CD14-positive monocyte (primary cell): ENCODE data around the gene PIGL. TPM values are rescaled to one million over a fixed set of nuclear protein-coding genes. Genes with fewer than 3 reads are reported as not detected.
A peak's percentile ranks its signal among the peaks of the same experiment; 100 is the strongest.
"Not testable (repeated sequence)": the region's sequence is repeated elsewhere in the genome, so short reads cannot be mapped to it uniquely, and the experiment has no call there.

Source experiments
- DNase-seq, 3 donors: peaks; one replicate each; pipeline ENCODE4 v3.0.0-alpha.2; 2011 to 2022
- H2AFZ ChIP-seq: 2 replicates; pipeline ENCODE4 v1.6.0; 2012; ENCODE audit warnings: mild to moderate bottlenecking, low read depth, low read length, inconsistent platforms; ENCODE audit not compliant: insufficient read depth, poor library complexity, severe bottlenecking
- H3K27ac ChIP-seq, 2 donors: 1 replicate in 1 of 2; 2 replicates in 1 of 2; pipeline ENCODE4 v1.5.1; 2012 to 2013; ENCODE audit warnings: low read length in 2 of 2, control low read depth in 1 of 2, inconsistent platforms in 1 of 2, low read depth in 1 of 2, mild to moderate bottlenecking in 1 of 2
- H3K27me3 ChIP-seq, 2 donors: one replicate each; pipeline versions ENCODE4 v1.6.0 to v1.6.1; 2011 to 2013; ENCODE audit warnings: low read length in 2 of 2; ENCODE audit not compliant: control insufficient read depth in 2 of 2, insufficient read depth in 2 of 2
- H3K36me3 ChIP-seq, 2 donors: replicated peaks in 1 of 2; 1 replicate in 1 of 2; 2 replicates in 1 of 2; pipeline versions ENCODE4 v1.5.1 to v1.6.1; 2012 to 2013; ENCODE audit warnings: low read length in 2 of 2, control low read depth in 1 of 2, inconsistent platforms in 1 of 2, mild to moderate bottlenecking in 1 of 2; ENCODE audit not compliant: insufficient read depth in 2 of 2, control insufficient read depth in 1 of 2
- H3K4me1 ChIP-seq, 2 donors: 1 replicate in 1 of 2; 2 replicates in 1 of 2; pipeline versions ENCODE4 v1.5.1 to v1.6.1; 2012 to 2013; ENCODE audit warnings: low read length in 2 of 2, control low read depth in 1 of 2, inconsistent platforms in 1 of 2, mild to moderate bottlenecking in 1 of 2, moderate library complexity in 1 of 2; ENCODE audit not compliant: insufficient read depth in 2 of 2, control insufficient read depth in 1 of 2
- H3K4me2 ChIP-seq: replicated peaks from 2 replicates; pipeline ENCODE3; 2012; ENCODE audit warnings: low read length, moderate library complexity, mild to moderate bottlenecking; ENCODE audit not compliant: poor library complexity, severe bottlenecking; ENCODE audit errors: extremely low read depth
- H3K4me3 ChIP-seq, 3 experiments: fragments of 200-600 bp in 1 of 3; sonication (generic) in 1 of 3; replicated peaks in 1 of 3; 1 replicate in 2 of 3; 2 replicates in 1 of 3; pipeline ENCODE4 v1.5.1; 2011 to 2013; ENCODE audit warnings: low read length in 3 of 3, mild to moderate bottlenecking in 3 of 3, control low read depth in 2 of 3, low read depth in 2 of 3, inconsistent platforms in 1 of 3, moderate library complexity in 1 of 3
- H3K79me2 ChIP-seq: 2 replicates; pipeline ENCODE4 v1.6.0; 2012; ENCODE audit warnings: mild to moderate bottlenecking, control low read depth, inconsistent platforms, low read length, moderate library complexity; ENCODE audit not compliant: insufficient read depth
- H3K9ac ChIP-seq: 2 replicates; pipeline ENCODE4 v1.6.0; 2017; ENCODE audit warnings: low read length, mild to moderate bottlenecking; ENCODE audit not compliant: insufficient read depth, poor library complexity, severe bottlenecking
- H3K9me3 ChIP-seq, 2 donors: replicated peaks in 1 of 2; 1 replicate in 1 of 2; 2 replicates in 1 of 2; pipeline versions ENCODE4 v1.5.1 to v1.6.1; 2012 to 2013; ENCODE audit warnings: low read length in 2 of 2, control low read depth in 1 of 2; ENCODE audit not compliant: control insufficient read depth in 1 of 2, insufficient read depth in 1 of 2
- H4K20me1 ChIP-seq: 2 replicates; pipeline ENCODE4 v1.6.0; 2012; ENCODE audit warnings: mild to moderate bottlenecking, low read length, control low read depth, moderate library complexity; ENCODE audit not compliant: insufficient read depth
- H3K27ac Mint-ChIP-seq, 7 donors: one replicate each; pipeline ENCODE4 v1.8.0; 2020; ENCODE audit warnings: mild to moderate bottlenecking in 7 of 7, mixed read lengths in 7 of 7, moderate library complexity in 6 of 7, inconsistent platforms in 2 of 7
- H3K27me3 Mint-ChIP-seq, 3 donors: one replicate each; pipeline ENCODE4 v1.8.0; 2021 to 2022; ENCODE audit warnings: low read depth in 3 of 3, mild to moderate bottlenecking in 3 of 3, mixed read lengths in 3 of 3, moderate library complexity in 3 of 3, inconsistent platforms in 1 of 3
- H3K36me3 Mint-ChIP-seq, 2 donors: one replicate each; pipeline ENCODE4 v1.8.0; 2020; ENCODE audit warnings: mixed read lengths in 2 of 2, inconsistent platforms in 1 of 2, mild to moderate bottlenecking in 1 of 2
- H3K4me1 Mint-ChIP-seq: one replicate; pipeline ENCODE4 v1.8.0; 2020; ENCODE audit warnings: mild to moderate bottlenecking, mixed read lengths
- H3K4me3 Mint-ChIP-seq, 2 donors: one replicate each; pipeline ENCODE4 v1.8.0; 2020; ENCODE audit warnings: mild to moderate bottlenecking in 2 of 2, mixed read lengths in 2 of 2, moderate library complexity in 1 of 2
- H3K9me3 Mint-ChIP-seq, 7 donors: one replicate each; pipeline ENCODE4 v1.8.0; 2020 to 2022; ENCODE audit warnings: mixed read lengths in 7 of 7, mild to moderate bottlenecking in 6 of 7, moderate library complexity in 6 of 7, inconsistent platforms in 2 of 7
- WGBS: methylation state at CpG from one replicate; pipeline ENCODE4 v1.1.5; 2013; ENCODE audit warnings: missing lambda C conversion rate; ENCODE audit not compliant: insufficient coverage; 5-methylcytosine and 5-hydroxymethylcytosine counted together
- intact Hi-C, 2 donors: fragments of 100-400 bp; cut with micrococcal nuclease; formaldehyde crosslinking; loops; one replicate each; pipeline versions ENCODE4 v1.15.0 to v1.15.1; 2023
- polyA plus RNA-seq, 3 donors: library from polyadenylated mRNA; depleted of rRNA in 1 of 3; unstranded in 2 of 3; stranded (reverse) in 1 of 3; fragments of 300-500 nt in 2 of 3; fragments of >200 nt in 1 of 3; fragmentation: Illumina TruSeq in 2 of 3; gene quantifications; 1 replicate in 2 of 3; 2 replicates in 1 of 3; pipeline ENCODE4 v1.2.3, GENCODE V29; 2012 to 2021

The PIGL gene
- polyA plus RNA-seq, 3 donors, result 3.6 to 44.2 (median 4.0) TPM

DNA sequence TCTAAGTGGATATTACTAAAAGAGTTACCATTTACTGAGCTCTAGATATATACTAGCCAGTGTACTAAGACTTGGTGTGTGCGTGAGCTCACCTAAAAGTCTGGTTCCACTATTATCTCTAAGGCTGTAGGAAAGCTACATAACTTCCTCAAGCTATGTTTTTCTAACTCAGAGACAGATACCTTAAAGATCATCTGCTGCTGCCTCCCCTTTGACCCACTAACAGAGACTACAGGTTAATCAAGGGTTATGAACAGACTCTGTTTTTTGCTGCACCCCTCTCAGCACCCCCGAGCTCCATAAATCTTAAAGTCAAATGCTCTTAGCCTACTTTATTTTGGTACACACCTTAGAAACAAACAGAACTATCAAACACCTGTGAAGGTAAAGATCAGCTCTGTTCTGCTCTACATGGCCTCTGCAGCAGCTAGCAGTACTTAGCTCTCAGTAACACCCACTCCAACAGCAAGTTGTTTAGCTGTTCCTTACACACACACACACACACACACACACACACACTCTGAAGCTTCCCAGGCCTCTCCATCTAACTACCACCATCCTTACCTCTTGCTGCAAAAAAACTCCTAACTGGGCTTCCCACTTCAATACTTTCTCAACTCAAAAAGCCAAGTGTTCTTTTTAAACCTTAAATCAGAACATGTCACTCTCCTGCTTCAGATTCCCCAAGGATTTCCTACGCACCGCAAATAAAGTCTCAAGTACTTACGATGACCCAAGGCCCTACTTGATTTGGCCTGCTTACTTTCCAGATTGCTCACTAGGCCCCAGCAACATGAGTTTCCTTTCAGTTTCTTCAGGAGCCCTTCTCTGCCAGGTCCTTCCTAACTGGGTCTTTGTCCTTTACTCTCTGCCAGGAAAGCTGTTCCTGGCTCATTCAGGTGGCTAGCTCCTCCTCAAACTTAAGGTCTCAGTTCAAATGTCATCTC lies 14.2 kb upstream of the PIGL start:
- peaks cover 3 to 13% of the 10 kb centered on the region in 2 donors for H3K36me3 Mint-ChIP-seq
- H4K20me1 ChIP-seq, result peaks cover 93% of the 10 kb centered on the region
- H3K27ac ChIP-seq, H3K27me3 Mint-ChIP-seq, DNase-seq, H3K9me3 Mint-ChIP-seq, H3K4me3 Mint-ChIP-seq, H3K9me3 ChIP-seq, H3K27me3 ChIP-seq, H2AFZ ChIP-seq, intact Hi-C loops, H3K36me3 ChIP-seq, H3K4me2 ChIP-seq, H3K9ac ChIP-seq, H3K4me3 ChIP-seq: not testable (repeated sequence)
- H3K27ac Mint-ChIP-seq, result peak overlapping the region in 6 of 7 donors; percentile 15 to 77 (median 54)
- H3K79me2 ChIP-seq, result peaks cover 96% of the 10 kb centered on the region
- peaks cover 44% of the 10 kb centered on the region for H3K4me1 Mint-ChIP-seq
- peaks cover 14 to 21% of the 10 kb centered on the region in 2 donors for H3K4me1 ChIP-seq
- 97% methylated on average over 4 of the region's 5 CpGs for WGBS

DNA sequence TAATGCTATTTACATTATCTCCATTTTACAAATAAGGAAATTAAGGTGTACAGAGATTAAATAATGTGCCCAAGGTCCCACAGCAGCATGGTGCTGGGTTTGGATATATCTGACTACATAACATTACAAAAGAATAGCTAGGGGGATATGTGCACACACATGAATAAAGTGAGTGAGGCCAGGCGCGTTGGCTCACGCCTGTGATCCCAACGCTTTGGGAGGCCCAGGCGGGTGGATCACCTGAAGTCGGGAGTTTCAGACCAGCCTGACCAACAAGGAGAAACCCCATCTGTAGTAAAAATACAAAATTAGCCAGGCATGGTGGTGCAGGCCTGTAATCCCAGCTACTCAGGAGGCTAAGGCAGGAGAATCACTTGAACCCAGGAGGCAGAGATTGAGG lies 12.2 kb upstream of the PIGL start:
- H3K9me3 ChIP-seq, H3K27me3 ChIP-seq, intact Hi-C loops, H3K4me2 ChIP-seq, DNase-seq, H3K9me3 Mint-ChIP-seq, H2AFZ ChIP-seq, H3K4me3 Mint-ChIP-seq, H3K4me1 ChIP-seq, H3K9ac ChIP-seq, H3K4me3 ChIP-seq, H3K27me3 Mint-ChIP-seq, H3K27ac ChIP-seq, H3K36me3 Mint-ChIP-seq, H3K36me3 ChIP-seq: not testable (repeated sequence)
- peak overlapping the region in 1 of 7 donors; percentile 29 for H3K27ac Mint-ChIP-seq
- H3K4me1 Mint-ChIP-seq, result peaks cover 36% of the 10 kb centered on the region
- WGBS, result no CpG with 5 or more reads among the region's 6 CpGs
- peaks cover 98% of the 10 kb centered on the region for H3K79me2 ChIP-seq
- H4K20me1 ChIP-seq, result peaks cover 95% of the 10 kb centered on the region
